ENCODE measurements around the gene UBE2L3.
"Not testable (repeated sequence)": the region's sequence is repeated elsewhere in the genome, so short reads cannot be mapped to it uniquely, and the experiment has no call there.

The UBE2L3 gene

DNA sequence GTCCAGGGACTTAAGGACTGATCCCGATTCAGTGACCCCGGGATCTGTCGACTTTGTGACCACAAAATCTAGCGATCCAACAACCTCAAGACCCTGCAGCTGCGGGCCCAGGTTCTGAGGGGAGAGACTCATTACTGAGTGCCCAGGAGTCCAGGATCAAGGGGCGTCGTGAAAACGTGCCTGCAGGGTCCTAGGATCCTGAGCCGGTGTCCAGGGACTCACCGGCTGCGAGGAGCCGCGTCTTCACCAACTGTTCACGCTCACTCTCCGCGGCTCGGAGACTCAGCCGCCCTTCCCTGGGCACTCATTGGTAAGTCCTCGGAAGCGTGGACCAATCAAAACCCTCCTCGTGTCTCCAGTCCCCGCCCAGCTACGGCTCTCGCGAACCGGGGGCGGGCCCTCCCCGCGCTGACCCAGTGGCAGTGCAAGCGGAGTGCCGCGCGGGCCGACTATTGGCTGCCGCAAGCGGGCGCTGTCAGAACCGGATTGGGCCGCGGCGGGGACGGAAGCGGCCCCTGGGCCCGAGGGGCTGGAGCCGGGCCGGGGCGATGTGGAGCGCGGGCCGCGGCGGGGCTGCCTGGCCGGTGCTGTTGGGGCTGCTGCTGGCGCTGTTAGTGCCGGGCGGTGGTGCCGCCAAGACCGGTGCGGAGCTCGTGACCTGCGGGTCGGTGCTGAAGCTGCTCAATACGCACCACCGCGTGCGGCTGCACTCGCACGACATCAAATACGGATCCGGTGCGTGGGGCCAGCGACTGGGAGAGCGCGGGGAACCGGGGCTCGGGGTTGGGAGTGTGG is 74.5 kb downstream of the UBE2L3 start, which contains the start of gene SDF2L1:
TSS of gene SDF2L1 (plus strand) at position 514 of the 795 bp plus-strand sequence. CDS start at position 549, 35 bp downstream.
- Histone ChIP-seq H3K9me3 (ENCODE audit: low read length) (no peaks in the 10 kb centered on the region), H3K4me3 (ENCODE audit: low read depth, low read length, poor library complexity, severe bottlenecking) (peak within 1 kb of the TSS; percentile 80), H3K79me2 (ENCODE audit: insufficient read depth, low read length) (peaks cover 4% of the 10 kb centered on the region; the same call in 1 of the 2 replicates), H3F3A (ENCODE audit: insufficient read depth, low read length) (no peaks in the 10 kb centered on the region), H2AFZ (ENCODE audit: low read length) (no peak within 1 kb of the TSS), H3K4me2 (ENCODE audit: low read length) (peak within 1 kb of the TSS; percentile 96), H3K9me2 (ENCODE audit: low read depth, low read length) (no peaks in the 10 kb centered on the region), H3K4me1 (ENCODE audit: insufficient read depth, low read length, severe bottlenecking) (peaks cover 24% of the 10 kb centered on the region), H3K9ac (ENCODE audit: low read length) (peak within 1 kb of the TSS; percentile 85), H3K36me3 (ENCODE audit: insufficient read depth, low read length) (peaks cover 29% of the 10 kb centered on the region), H3K27me3 (ENCODE audit: insufficient read depth, low read length) (no peaks in the 10 kb centered on the region), H4K20me1 (ENCODE audit: insufficient read depth, low read length) (no peaks in the 10 kb centered on the region), H3K27ac (ENCODE audit: low read depth, low read length, poor library complexity, severe bottlenecking) (peak within 1 kb of the TSS; percentile 48)
- TF ChIP-seq, protein P1, sequence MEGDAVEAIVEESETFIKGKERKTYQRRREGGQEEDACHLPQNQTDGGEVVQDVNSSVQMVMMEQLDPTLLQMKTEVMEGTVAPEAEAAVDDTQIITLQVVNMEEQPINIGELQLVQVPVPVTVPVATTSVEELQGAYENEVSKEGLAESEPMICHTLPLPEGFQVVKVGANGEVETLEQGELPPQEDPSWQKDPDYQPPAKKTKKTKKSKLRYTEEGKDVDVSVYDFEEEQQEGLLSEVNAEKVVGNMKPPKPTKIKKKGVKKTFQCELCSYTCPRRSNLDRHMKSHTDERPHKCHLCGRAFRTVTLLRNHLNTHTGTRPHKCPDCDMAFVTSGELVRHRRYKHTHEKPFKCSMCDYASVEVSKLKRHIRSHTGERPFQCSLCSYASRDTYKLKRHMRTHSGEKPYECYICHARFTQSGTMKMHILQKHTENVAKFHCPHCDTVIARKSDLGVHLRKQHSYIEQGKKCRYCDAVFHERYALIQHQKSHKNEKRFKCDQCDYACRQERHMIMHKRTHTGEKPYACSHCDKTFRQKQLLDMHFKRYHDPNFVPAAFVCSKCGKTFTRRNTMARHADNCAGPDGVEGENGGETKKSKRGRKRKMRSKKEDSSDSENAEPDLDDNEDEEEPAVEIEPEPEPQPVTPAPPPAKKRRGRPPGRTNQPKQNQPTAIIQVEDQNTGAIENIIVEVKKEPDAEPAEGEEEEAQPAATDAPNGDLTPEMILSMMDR (IDR thresholded peaks at IDR 0.05; ENCODE audit: low read length): no peak
- TF ChIP-seq EZH2 (IDR thresholded peaks at IDR 0.05; ENCODE audit: borderline replicate concordance, low read length): no peak

DNA sequence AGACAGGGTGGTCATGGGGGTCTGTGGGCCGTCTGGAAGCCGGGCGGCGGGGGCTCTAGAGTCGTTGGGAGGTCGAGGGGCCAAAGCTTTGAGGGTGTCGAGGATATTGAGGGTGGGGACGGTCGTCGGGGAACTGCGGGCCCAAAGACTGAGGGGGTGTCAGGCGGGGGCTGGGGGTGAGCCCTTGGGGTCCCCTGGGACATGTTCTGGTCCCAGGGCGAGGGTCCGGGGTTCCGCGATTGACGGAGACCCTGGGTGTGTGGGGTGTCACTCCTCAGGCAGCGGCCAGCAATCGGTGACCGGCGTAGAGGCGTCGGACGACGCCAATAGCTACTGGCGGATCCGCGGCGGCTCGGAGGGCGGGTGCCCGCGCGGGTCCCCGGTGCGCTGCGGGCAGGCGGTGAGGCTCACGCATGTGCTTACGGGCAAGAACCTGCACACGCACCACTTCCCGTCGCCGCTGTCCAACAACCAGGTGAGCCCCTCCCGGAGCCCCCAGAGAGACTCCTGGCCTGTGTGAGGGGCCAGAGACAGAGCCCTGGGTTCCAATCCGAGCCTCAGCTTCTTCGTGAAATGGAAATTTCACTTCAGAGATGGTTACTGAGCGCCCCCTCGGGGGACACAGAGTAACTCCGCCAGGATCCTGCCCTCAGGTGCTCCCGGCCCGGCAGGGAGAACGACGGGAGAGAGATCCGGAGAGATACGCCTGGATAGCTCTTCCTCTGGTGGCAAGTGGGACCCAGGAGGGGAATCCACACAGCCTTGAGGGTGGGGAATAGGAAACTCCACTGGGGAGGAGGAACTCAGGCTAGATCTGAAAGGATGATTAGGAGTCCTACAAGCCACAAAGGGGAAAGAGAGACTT is 75.3 kb downstream of the UBE2L3 start:
- Histone ChIP-seq H3K27me3 (ENCODE audit: insufficient read depth, low read length) (no peaks in the 10 kb centered on the region), H3K79me2 (ENCODE audit: insufficient read depth, low read length) (peaks cover 4% of the 10 kb centered on the region; the same call in 1 of the 2 replicates), H3K27ac (ENCODE audit: low read depth, low read length, poor library complexity, severe bottlenecking) (peak overlapping the region; percentile 48), H3K9me2 (ENCODE audit: low read depth, low read length) (no peaks in the 10 kb centered on the region), H3K36me3 (ENCODE audit: insufficient read depth, low read length) (peaks cover 32% of the 10 kb centered on the region), H3K9ac (ENCODE audit: low read length) (peak overlapping the region; percentile 85), H2AFZ (ENCODE audit: low read length) (no peak overlapping the region), H4K20me1 (ENCODE audit: insufficient read depth, low read length) (no peaks in the 10 kb centered on the region), H3K4me3 (ENCODE audit: low read depth, low read length, poor library complexity, severe bottlenecking) (peak overlapping the region; percentile 80), H3K4me1 (ENCODE audit: insufficient read depth, low read length, severe bottlenecking) (peaks cover 24% of the 10 kb centered on the region), H3K9me3 (ENCODE audit: low read length) (no peaks in the 10 kb centered on the region), H3F3A (ENCODE audit: insufficient read depth, low read length) (no peaks in the 10 kb centered on the region), H3K4me2 (ENCODE audit: low read length) (peak overlapping the region; percentile 96)
- TF ChIP-seq EZH2 (IDR thresholded peaks at IDR 0.05; ENCODE audit: borderline replicate concordance, low read length): no peak
- TF ChIP-seq, protein P1 (IDR thresholded peaks at IDR 0.05; ENCODE audit: low read length): peak; percentile 81

DNA sequence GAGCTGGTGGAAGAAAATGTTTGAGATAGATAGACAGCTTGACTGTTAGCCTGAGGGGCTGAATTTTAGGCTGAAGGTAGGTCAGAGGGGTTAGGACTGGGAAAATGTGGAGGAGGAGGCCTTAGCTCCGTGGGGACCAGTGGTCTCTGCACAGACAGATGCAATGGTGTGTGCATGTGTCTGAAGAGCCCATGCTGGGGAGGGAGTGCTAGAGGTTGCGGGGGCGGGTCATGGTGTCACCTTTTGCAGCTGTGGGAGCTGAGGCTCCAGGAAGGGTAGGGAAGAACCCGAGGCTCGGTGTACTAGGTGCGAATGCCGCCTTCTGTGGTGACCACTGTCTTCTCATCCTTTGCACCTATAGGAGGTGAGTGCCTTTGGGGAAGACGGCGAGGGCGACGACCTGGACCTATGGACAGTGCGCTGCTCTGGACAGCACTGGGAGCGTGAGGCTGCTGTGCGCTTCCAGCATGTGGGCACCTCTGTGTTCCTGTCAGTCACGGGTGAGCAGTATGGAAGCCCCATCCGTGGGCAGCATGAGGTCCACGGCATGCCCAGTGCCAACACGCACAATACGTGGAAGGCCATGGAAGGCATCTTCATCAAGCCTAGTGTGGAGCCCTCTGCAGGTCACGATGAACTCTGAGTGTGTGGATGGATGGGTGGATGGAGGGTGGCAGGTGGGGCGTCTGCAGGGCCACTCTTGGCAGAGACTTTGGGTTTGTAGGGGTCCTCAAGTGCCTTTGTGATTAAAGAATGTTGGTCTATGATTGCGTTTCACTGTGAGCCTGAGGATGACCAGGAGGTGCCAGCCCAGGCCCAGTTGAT is 76.2 kb downstream of the UBE2L3 start:
- Histone ChIP-seq H3K27me3 (ENCODE audit: insufficient read depth, low read length) (no peaks in the 10 kb centered on the region), H3F3A (ENCODE audit: insufficient read depth, low read length) (no peaks in the 10 kb centered on the region), H3K9me3 (ENCODE audit: low read length) (no peaks in the 10 kb centered on the region), H3K4me2 (ENCODE audit: low read length) (peak overlapping the region; percentile 96), H3K9me2 (ENCODE audit: low read depth, low read length) (no peaks in the 10 kb centered on the region), H3K27ac (ENCODE audit: low read depth, low read length, poor library complexity, severe bottlenecking) (peak overlapping the region; percentile 48), H3K79me2 (ENCODE audit: insufficient read depth, low read length) (peaks cover 4% of the 10 kb centered on the region; the same call in 1 of the 2 replicates), H3K36me3 (ENCODE audit: insufficient read depth, low read length) (peaks cover 38% of the 10 kb centered on the region), H3K4me3 (ENCODE audit: low read depth, low read length, poor library complexity, severe bottlenecking) (peak overlapping the region; percentile 80), H3K9ac (ENCODE audit: low read length) (peak overlapping the region; percentile 85), H3K4me1 (ENCODE audit: insufficient read depth, low read length, severe bottlenecking) (peaks cover 24% of the 10 kb centered on the region), H2AFZ (ENCODE audit: low read length) (no peak overlapping the region), H4K20me1 (ENCODE audit: insufficient read depth, low read length) (no peaks in the 10 kb centered on the region)
- TF ChIP-seq EZH2 (IDR thresholded peaks at IDR 0.05; ENCODE audit: borderline replicate concordance, low read length): no peak
- TF ChIP-seq, protein P1 (IDR thresholded peaks at IDR 0.05; ENCODE audit: low read length): peak; percentile 43

DNA sequence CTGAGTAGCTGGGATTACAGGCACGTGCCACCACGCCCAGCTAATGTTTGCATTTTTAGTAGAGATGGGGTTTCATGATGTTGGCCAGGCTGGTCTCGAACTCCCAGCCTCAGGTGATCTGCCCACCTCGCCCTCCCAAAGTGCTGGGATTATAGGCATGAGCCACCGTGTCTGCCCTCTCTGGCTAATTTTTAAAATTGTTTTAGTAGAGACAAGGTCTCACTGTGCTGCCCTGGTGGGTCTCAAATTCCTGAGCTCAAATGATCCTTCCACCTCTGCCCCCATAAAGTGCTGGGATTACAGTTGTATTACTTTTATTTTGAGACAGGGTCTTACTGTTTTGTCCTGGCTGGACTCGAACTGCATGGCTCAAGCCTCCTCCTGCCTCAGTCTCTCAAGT is 78.0 kb downstream of the UBE2L3 start:
- H3K27me3 ChIP-seq (ENCODE audit: insufficient read depth, low read length); H4K20me1 ChIP-seq (ENCODE audit: insufficient read depth, low read length); H3K9me2 ChIP-seq (ENCODE audit: low read depth, low read length); H3K4me2 ChIP-seq (ENCODE audit: low read length); H2AFZ ChIP-seq (ENCODE audit: low read length); H3F3A ChIP-seq (ENCODE audit: insufficient read depth, low read length); H3K27ac ChIP-seq (ENCODE audit: low read depth, low read length, poor library complexity, severe bottlenecking); H3K4me3 ChIP-seq (ENCODE audit: low read depth, low read length, poor library complexity, severe bottlenecking); H3K79me2 ChIP-seq (ENCODE audit: insufficient read depth, low read length); H3K9ac ChIP-seq (ENCODE audit: low read length); H3K9me3 ChIP-seq (ENCODE audit: low read length): not testable (repeated sequence)
- peaks cover 42% of the 10 kb centered on the region for H3K36me3 ChIP-seq (ENCODE audit: insufficient read depth, low read length)
- H3K4me1 ChIP-seq (ENCODE audit: insufficient read depth, low read length, severe bottlenecking): peaks cover 27% of the 10 kb centered on the region

Measured in OCI-LY1 (cell line).